IPS-20b (cell line): ENCODE measurements around the gene RAD51D.

Experiments used
- H3K27ac ChIP-seq: one replicate; pipeline ENCODE4 v1.5.1; 2013; ENCODE audit warnings: low read length
- H3K27me3 ChIP-seq: 2 replicates; pipeline ENCODE4 v1.6.1; 2013; ENCODE audit warnings: mild to moderate bottlenecking, low read length, inconsistent platforms; ENCODE audit not compliant: insufficient read depth
- H3K36me3 ChIP-seq: 2 replicates; pipeline ENCODE4 v1.6.1; 2013; ENCODE audit warnings: low read depth, mild to moderate bottlenecking, inconsistent platforms, low read length, moderate library complexity; ENCODE audit not compliant: insufficient read depth
- H3K4me1 ChIP-seq: 2 replicates; pipeline ENCODE4 v1.6.1; 2013; ENCODE audit warnings: mild to moderate bottlenecking, control low read depth, inconsistent platforms, low read length, moderate library complexity; ENCODE audit not compliant: insufficient read depth
- H3K4me3 ChIP-seq: 2 replicates; pipeline ENCODE4 v1.5.1; 2013; ENCODE audit warnings: mild to moderate bottlenecking, low read length, inconsistent platforms
- H3K9ac ChIP-seq: 2 replicates; pipeline ENCODE4 v1.6.1; 2013; ENCODE audit warnings: low read depth, mild to moderate bottlenecking, inconsistent platforms, low read length, moderate library complexity
- H3K9me3 ChIP-seq: 2 replicates; pipeline ENCODE4 v1.6.1; 2013; ENCODE audit warnings: mild to moderate bottlenecking, low read depth, low read length, inconsistent platforms; ENCODE audit not compliant: insufficient read depth

RAD51D gene

GRCh38 chr17:35088356-35088880 lies 31.2 kb downstream of the RAD51D start:
- Histone ChIP-seq H3K36me3 (no peaks in the 10 kb centered on the region), H3K4me3 (peak overlapping the region; percentile 89), H3K27ac (no peak overlapping the region), H3K9ac (peak overlapping the region; percentile 78; the same call in 1 of the 2 replicates), H3K4me1 (peaks cover 34% of the 10 kb centered on the region), H3K27me3 (peaks cover 10% of the 10 kb centered on the region; the same call in 1 of the 2 replicates), H3K9me3 (no peaks in the 10 kb centered on the region)

- Histone ChIP-seq H3K9ac (peak overlapping the region; percentile 78; the same call in 1 of the 2 replicates), H3K4me1 (peaks cover 39% of the 10 kb centered on the region), H3K4me3 (peak overlapping the region; percentile 89), H3K36me3 (no peaks in the 10 kb centered on the region), H3K27me3 (peaks cover 10% of the 10 kb centered on the region; the same call in 1 of the 2 replicates), H3K27ac (no peak overlapping the region), H3K9me3 (no peaks in the 10 kb centered on the region)
Observed at GRCh38 chr17:35087731-35088355, 31.8 kb downstream of the RAD51D start.

- H3K4me3 ChIP-seq = peak overlapping the region; percentile 89
Observed at GRCh38 chr17:35086931-35087573, 32.6 kb downstream of the RAD51D start.

DNA sequence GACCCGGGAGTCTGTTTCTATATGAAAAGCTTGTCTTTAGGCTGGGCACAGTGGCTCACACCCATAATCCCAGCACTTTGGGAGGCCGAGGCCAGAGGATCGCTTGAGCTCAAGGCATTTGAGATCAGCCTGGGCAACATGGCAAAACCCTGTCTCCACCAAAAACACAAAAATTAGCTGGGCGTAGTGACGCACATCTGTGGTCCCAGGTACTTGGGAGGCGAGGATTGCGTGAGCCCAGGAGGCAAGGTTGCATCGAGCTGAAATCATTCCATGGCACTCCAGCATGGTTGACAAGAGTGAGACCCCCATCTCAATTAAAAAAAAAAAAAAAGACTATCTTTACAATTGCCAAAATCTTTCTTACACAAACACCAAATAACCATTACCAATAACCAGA lies 33.5 kb downstream of the RAD51D start:
- no peak overlapping the region for H3K4me3 ChIP-seq
- peaks cover 53% of the 10 kb centered on the region for H3K4me1 ChIP-seq
- H3K9ac ChIP-seq = no peak overlapping the region
- no peaks in the 10 kb centered on the region for H3K36me3 ChIP-seq
- peaks cover 10% of the 10 kb centered on the region; the same call in 1 of the 2 replicates for H3K27me3 ChIP-seq
- no peaks in the 10 kb centered on the region for H3K9me3 ChIP-seq
- H3K27ac ChIP-seq = no peak overlapping the region

More at GRCh38 chr17:35086931-35087573, 32.6 kb downstream of the RAD51D start:
- Histone ChIP-seq H3K27me3 (peaks cover 10% of the 10 kb centered on the region; the same call in 1 of the 2 replicates), H3K36me3 (no peaks in the 10 kb centered on the region), H3K9me3 (no peaks in the 10 kb centered on the region), H3K9ac (no peak overlapping the region), H3K4me1 (peaks cover 47% of the 10 kb centered on the region), H3K27ac (no peak overlapping the region)

DNA sequence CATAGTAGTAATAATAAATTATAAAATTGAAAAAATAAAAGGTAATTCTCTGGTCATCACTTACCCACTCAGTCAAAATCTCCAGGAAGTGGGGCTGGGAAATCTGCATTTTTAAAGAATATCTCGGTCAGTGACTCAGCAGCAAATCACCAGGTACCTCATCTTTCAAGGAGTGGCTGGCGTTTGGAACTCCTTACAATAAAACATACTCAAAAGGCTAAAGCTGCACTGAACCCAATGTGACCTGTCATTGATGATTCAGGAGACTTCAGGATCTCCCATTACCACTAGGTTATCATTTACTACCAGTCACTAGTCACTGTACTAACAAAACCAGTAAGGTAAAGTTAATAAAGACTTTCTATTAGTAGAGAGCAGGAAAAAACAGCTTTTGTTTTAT lies 34.7 kb downstream of the RAD51D start:
- Histone ChIP-seq H3K27me3 (peaks cover 10% of the 10 kb centered on the region; the same call in 1 of the 2 replicates), H3K4me1 (peaks cover 64% of the 10 kb centered on the region), H3K9ac (no peak overlapping the region), H3K27ac (no peak overlapping the region), H3K9me3 (no peaks in the 10 kb centered on the region), H3K36me3 (no peaks in the 10 kb centered on the region), H3K4me3 (no peak overlapping the region)

DNA sequence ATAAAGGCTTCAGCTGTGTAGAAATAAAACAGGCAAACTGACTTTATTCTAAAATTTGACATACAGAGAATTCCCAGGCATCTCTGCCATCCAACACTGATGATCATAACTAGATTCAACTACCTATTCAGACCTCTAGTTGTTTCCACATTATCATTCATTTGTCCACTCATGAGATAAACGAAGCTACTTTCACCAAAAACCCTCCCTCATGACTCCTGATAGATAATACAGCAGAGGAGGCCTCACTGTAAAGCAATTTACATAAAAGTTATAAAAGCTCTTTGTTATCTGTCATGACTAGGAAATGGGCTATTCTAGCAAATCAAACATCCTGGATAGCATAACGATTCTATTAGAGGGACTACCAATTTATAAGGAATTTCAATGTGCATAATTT lies 36.6 kb downstream of the RAD51D start:
- Histone ChIP-seq H3K27me3 (peaks cover 6% of the 10 kb centered on the region; the same call in 1 of the 2 replicates), H3K9me3 (no peaks in the 10 kb centered on the region), H3K36me3 (no peaks in the 10 kb centered on the region), H3K4me3 (no peak overlapping the region), H3K27ac (no peak overlapping the region), H3K4me1 (peaks cover 60% of the 10 kb centered on the region), H3K9ac (no peak overlapping the region)

- H3K36me3 ChIP-seq = no peaks in the 10 kb centered on the region
- no peaks in the 10 kb centered on the region for H3K27me3 ChIP-seq
- H3K27ac ChIP-seq = no peak overlapping the region
- H3K4me1 ChIP-seq = peaks cover 53% of the 10 kb centered on the region
- no peak overlapping the region for H3K9ac ChIP-seq
- H3K9me3 ChIP-seq = no peaks in the 10 kb centered on the region
- H3K4me3 ChIP-seq = no peak overlapping the region
Observed at GRCh38 chr17:35082073-35082657, 37.5 kb downstream of the RAD51D start.

DNA sequence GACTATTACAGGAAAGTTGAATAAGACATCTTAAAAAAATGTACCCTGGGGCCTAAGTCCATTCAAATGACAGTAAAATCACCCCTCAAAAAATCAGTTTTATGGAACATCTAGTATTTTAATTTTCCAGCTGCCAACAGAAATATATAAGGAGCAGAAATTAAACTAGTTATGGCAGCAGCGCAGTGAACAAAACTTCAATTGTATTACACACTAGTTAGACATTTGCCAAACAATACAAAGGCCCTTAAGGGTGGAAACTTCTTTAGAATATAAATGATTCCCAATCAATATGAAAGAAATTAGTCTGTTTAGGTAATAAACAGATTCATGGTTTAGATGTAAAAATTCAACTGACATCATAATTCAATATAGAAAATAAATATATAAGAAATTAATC lies 38.0 kb downstream of the RAD51D start:
- Histone ChIP-seq H3K9me3 (no peaks in the 10 kb centered on the region), H3K27ac (no peak overlapping the region), H3K9ac (no peak overlapping the region), H3K4me3 (no peak overlapping the region), H3K36me3 (no peaks in the 10 kb centered on the region), H3K27me3 (no peaks in the 10 kb centered on the region), H3K4me1 (peaks cover 48% of the 10 kb centered on the region)

DNA sequence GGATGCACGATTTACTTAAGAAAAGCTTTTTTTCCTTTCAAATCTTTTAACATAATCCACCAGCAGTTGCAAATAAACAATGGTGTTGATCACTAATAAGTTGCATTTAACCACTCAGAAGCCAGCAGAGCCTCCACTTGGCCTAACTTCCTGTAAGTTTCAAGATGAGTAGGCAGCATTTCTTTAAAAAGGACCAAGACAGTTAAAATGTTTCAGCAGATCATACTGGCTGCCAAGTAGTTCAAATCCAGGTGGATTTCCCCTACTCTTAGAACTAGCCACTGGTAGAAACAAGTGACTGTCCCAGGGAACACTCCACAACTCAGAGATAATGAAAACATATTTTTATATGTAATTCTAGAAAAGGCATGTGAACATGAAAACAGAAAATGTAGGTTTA lies 39.1 kb downstream of the RAD51D start:
- no peaks in the 10 kb centered on the region for H3K9me3 ChIP-seq
- no peak overlapping the region for H3K27ac ChIP-seq
- no peaks in the 10 kb centered on the region for H3K27me3 ChIP-seq
- peaks cover 37% of the 10 kb centered on the region for H3K4me1 ChIP-seq
- peak overlapping the region; percentile 13; the same call in 1 of the 2 replicates for H3K9ac ChIP-seq
- H3K36me3 ChIP-seq = no peaks in the 10 kb centered on the region
- H3K4me3 ChIP-seq = no peak overlapping the region

- no peak overlapping the region for H3K4me3 ChIP-seq
- no peak overlapping the region for H3K27ac ChIP-seq
- peaks cover 31% of the 10 kb centered on the region for H3K4me1 ChIP-seq
- H3K9ac ChIP-seq = no peak overlapping the region
- H3K36me3 ChIP-seq = no peaks in the 10 kb centered on the region
- H3K27me3 ChIP-seq = no peaks in the 10 kb centered on the region
- H3K9me3 ChIP-seq = no peaks in the 10 kb centered on the region
Observed at GRCh38 chr17:35079547-35080423, 39.9 kb downstream of the RAD51D start.

DNA sequence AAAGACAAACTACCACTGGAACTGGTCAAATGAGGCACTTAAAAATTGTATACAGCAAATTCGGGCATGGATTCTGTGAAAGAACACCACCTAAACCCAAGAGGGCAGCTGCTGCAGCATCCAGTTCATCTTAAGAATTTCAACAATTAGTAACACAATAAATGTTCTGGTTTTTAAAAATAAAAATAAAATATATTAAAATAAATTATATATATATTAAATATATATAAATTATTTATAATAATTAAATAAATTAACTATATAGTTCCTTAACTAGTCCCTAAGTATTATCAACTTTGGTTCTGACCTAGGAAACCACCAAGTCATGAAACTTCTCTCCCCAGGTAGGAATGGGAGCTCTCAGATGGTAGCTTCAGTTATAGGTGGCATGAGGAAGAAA lies 42.8 kb downstream of the RAD51D start:
- H3K27ac ChIP-seq = no peak overlapping the region

More for the DNA sequence above, 42.8 kb downstream of the RAD51D start:
- Histone ChIP-seq H3K27me3 (no peaks in the 10 kb centered on the region), H3K36me3 (no peaks in the 10 kb centered on the region), H3K9ac (no peak overlapping the region), H3K4me1 (peaks cover 17% of the 10 kb centered on the region), H3K4me3 (no peak overlapping the region), H3K9me3 (no peaks in the 10 kb centered on the region)
